Left ventricle myocardium inferior (tissue), 1 donor: Measurements from ENCODE around the gene ANXA1. TPM values are rescaled to one million over a fixed set of nuclear protein-coding genes. Genes with fewer than 3 reads are reported as not detected.

Experiments
- DNase-seq: peaks from one replicate; pipeline ENCODE4 v3.0.0-alpha.2; 2020
- H3K27ac ChIP-seq: fragments of 200-600 bp; replicated peaks from 2 replicates; pipeline ENCODE4 v1.8.0; 2021
- H3K27me3 ChIP-seq: fragments of 200-600 bp; 2 replicates; pipeline ENCODE4 v1.8.0; 2021; ENCODE audit warnings: low read depth
- H3K36me3 ChIP-seq: fragments of 200-600 bp; 2 replicates; pipeline ENCODE4 v1.8.0; 2021
- H3K4me1 ChIP-seq: fragments of 200-600 bp; 2 replicates; pipeline ENCODE4 v1.8.0; 2021
- H3K4me3 ChIP-seq: fragments of 200-600 bp; 2 replicates; pipeline ENCODE4 v1.8.0; 2021; ENCODE audit warnings: mild to moderate bottlenecking, moderate library complexity
- H3K9me3 ChIP-seq: fragments of 200-600 bp; replicated peaks from 2 replicates; pipeline ENCODE4 v1.8.0; 2021
- CTCF ChIP-seq: fragments of 200-600 bp; IDR thresholded peaks from 2 replicates; pipeline ENCODE4 v1.8.0; 2021; ENCODE audit warnings: antibody characterized with exemption, mild to moderate bottlenecking, borderline replicate concordance
- intact Hi-C: fragments of 100-400 bp; cut with micrococcal nuclease; formaldehyde crosslinking; loops from one replicate; pipeline ENCODE4 v1.11.0; 2022
- total RNA-seq: library from RNA; stranded (reverse); fragmentation: NEBNext Ultra II Directional; extraction: Animal tissue kit (Norgen Biotek cat#: 25700); gene quantifications from one replicate; pipeline ENCODE4 v1.2.1, GENCODE V29; 2021
- donor health status: DM: no; HTN: yes; CAD: no; lungs with severe emphysema.

The ANXA1 gene
- total RNA-seq, 1 donor from 2014 or later = 48.7 TPM

GRCh38 chr9:73210886-73211666 is 59.4 kb downstream of the ANXA1 start:
- intact Hi-C loops = no loop called here
- H3K4me1 ChIP-seq = no peaks in the 10 kb centered on the region
- H3K9me3 ChIP-seq = no peaks in the 10 kb centered on the region
- H3K4me3 ChIP-seq = no peak overlapping the region
- DNase-seq = no peak
- H3K27ac ChIP-seq = no peak overlapping the region
- no peak for TF ChIP-seq CTCF
- peaks cover 5% of the 10 kb centered on the region for H3K27me3 ChIP-seq
- H3K36me3 ChIP-seq = no peaks in the 10 kb centered on the region

GRCh38 chr9:73213300-73213699 is 61.6 kb downstream of the ANXA1 start:
- no peaks in the 10 kb centered on the region for H3K4me1 ChIP-seq
- no peak for DNase-seq
- H3K27ac ChIP-seq = no peak overlapping the region
- no peaks in the 10 kb centered on the region for H3K9me3 ChIP-seq
- H3K4me3 ChIP-seq = no peak overlapping the region
- H3K27me3 ChIP-seq = peaks cover 23% of the 10 kb centered on the region
- no peak for TF ChIP-seq CTCF
- no peaks in the 10 kb centered on the region for H3K36me3 ChIP-seq
- intact Hi-C loops = no loop called here

GRCh38 chr9:73215249-73215648 is 63.6 kb downstream of the ANXA1 start:
- no peak for DNase-seq
- TF ChIP-seq CTCF = no peak
- peaks cover 30% of the 10 kb centered on the region for H3K27me3 ChIP-seq
- no peaks in the 10 kb centered on the region for H3K36me3 ChIP-seq
- intact Hi-C loops = no loop called here
- H3K27ac ChIP-seq = no peak overlapping the region
- H3K9me3 ChIP-seq = no peaks in the 10 kb centered on the region
- no peak overlapping the region for H3K4me3 ChIP-seq
- H3K4me1 ChIP-seq = no peaks in the 10 kb centered on the region

GRCh38 chr9:73216100-73216499 is 64.4 kb downstream of the ANXA1 start:
- H3K27me3 ChIP-seq = peaks cover 30% of the 10 kb centered on the region
- no peaks in the 10 kb centered on the region for H3K4me1 ChIP-seq

More at GRCh38 chr9:73216100-73216499, 64.4 kb downstream of the ANXA1 start:
- no peak for DNase-seq
- H3K36me3 ChIP-seq = no peaks in the 10 kb centered on the region
- intact Hi-C loops = no loop called here
- no peaks in the 10 kb centered on the region for H3K9me3 ChIP-seq
- no peak overlapping the region for H3K4me3 ChIP-seq
- TF ChIP-seq CTCF = no peak
- H3K27ac ChIP-seq = no peak overlapping the region

Other genes starting within 250 kb of the ANXA1 start
- gene ALDH1A1, start 198.8 kb upstream of the ANXA1 start, total RNA-seq = 20.7 TPM